ENCODE measurements around the gene ADGRD1.

GRCh38 chr12:130954544-130954831 lies 781 bp downstream of the ADGRD1 start:
- TF ChIP-seq, protein P1, sequence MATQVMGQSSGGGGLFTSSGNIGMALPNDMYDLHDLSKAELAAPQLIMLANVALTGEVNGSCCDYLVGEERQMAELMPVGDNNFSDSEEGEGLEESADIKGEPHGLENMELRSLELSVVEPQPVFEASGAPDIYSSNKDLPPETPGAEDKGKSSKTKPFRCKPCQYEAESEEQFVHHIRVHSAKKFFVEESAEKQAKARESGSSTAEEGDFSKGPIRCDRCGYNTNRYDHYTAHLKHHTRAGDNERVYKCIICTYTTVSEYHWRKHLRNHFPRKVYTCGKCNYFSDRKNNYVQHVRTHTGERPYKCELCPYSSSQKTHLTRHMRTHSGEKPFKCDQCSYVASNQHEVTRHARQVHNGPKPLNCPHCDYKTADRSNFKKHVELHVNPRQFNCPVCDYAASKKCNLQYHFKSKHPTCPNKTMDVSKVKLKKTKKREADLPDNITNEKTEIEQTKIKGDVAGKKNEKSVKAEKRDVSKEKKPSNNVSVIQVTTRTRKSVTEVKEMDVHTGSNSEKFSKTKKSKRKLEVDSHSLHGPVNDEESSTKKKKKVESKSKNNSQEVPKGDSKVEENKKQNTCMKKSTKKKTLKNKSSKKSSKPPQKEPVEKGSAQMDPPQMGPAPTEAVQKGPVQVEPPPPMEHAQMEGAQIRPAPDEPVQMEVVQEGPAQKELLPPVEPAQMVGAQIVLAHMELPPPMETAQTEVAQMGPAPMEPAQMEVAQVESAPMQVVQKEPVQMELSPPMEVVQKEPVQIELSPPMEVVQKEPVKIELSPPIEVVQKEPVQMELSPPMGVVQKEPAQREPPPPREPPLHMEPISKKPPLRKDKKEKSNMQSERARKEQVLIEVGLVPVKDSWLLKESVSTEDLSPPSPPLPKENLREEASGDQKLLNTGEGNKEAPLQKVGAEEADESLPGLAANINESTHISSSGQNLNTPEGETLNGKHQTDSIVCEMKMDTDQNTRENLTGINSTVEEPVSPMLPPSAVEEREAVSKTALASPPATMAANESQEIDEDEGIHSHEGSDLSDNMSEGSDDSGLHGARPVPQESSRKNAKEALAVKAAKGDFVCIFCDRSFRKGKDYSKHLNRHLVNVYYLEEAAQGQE (IDR thresholded peaks at IDR 0.05; ENCODE audit: insufficient read depth in 1 of 2, low read depth in 2 of 2, low read length in 2 of 2) = no peak
- TF ChIP-seq POLR2AphosphoS5 (IDR thresholded peaks at IDR 0.05; ENCODE audit: low read depth, low read length) (no peak), TAF1 (IDR thresholded peaks at IDR 0.05; ENCODE audit: borderline replicate concordance, insufficient read depth, low read length) (no peak), FOXP2 (optimal IDR thresholded peaks at IDR 0.05; ENCODE audit: borderline replicate concordance, extremely low read depth, extremely low read length, insufficient read depth) (no peak), SIN3A (IDR thresholded peaks at IDR 0.05; ENCODE audit: borderline replicate concordance, insufficient read depth, low read length) (no peak)

Data from PFSK-1 (cell line).